GM19099 (cell line): ENCODE measurements around the gene WHRN.

Experiments
- POLR2A ChIP-seq: IDR thresholded peaks from 3 replicates; pipeline ENCODE4 v1.6.1; 2011; ENCODE audit warnings: low read depth; ENCODE audit not compliant: insufficient read length; ENCODE audit errors: extremely low read depth

The WHRN gene

GRCh38 chr9:114387680-114388356 lies 117.5 kb downstream of the WHRN start, which contains the start of gene AKNA:
TSS of gene AKNA (minus strand) at chr9:114387982. CDS start at chr9:114381333, 6,649 bp downstream.
- peak; percentile 88 for TF ChIP-seq POLR2A

DNA sequence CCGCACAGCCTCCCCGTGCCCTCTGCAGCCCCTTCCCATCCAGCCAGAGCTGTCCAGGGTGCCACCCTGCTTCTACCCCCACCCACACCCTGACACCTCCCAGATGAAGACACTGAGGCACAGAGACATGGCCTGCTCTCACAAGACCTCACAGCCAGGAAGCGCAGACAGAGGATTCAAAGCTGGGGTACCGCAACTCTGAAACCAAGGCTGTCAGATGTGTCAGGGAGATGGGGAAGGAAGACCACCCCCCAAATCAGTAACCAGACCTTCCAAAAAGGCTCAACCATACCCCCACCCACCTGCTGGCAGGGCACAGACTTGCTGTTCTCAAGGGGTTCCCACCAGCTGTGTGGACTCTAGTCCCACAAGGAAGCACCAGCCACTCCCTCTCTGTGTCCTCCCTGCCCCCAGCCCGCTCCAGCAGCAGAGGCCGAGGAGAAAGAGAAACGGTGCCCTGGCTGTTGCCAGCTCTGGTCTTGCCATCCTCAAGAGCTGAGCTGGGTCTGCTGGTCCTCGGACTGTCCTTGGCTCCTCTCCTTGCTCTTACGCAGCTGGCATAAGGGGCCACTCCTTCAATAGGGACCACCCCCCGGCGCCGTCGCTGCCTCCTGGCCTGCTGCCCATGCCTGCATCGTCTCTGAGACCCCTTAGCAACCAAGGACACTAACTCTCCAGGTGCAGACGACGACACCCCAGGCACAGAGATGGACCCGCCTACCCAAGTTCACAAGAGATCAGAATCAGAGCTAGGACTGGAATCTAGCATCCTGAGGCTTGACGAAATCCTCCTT lies 118.2 kb downstream of the WHRN start:
- peak; percentile 16 for TF ChIP-seq POLR2A

- no peak for TF ChIP-seq POLR2A
These were observed 118.8 kb downstream of the WHRN start for GRCh38 chr9:114386361-114386885.

DNA sequence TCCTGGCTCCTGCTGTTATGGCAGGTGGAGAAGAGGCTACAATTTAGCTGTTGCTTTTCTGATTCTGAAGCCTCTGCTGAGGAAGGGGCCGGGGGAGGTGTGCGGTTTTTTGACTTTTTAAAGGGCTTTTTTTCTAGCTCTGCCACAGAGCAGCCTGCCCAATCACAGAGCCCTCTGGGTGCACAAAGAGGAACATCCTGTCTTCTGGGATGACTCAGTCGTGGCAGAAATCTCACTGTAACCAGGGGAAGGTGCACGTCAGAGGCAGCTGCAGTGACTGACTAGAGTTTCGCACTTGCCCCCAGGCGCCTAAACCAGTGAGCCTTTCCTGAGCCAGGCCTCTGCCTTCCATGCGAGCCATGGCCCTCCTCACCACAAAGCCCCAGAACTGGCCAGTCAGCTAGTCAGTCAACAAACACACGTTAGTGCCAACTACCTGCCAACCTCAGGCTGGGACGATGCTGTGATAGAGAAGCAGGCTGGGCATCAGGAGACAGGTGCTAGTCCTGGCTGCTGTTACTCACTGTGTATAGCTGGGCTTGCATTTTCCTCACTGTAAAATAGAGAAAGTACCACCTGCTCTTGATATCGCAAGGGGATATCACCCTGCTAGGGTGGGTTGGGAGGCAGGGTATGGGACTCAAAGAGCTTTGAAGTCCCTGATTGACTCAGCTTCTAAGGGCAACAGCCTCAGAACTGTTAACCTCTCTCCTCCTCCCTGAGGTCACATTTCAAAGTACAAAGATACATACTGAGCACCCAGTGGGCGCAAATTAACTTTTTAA lies 119.7 kb downstream of the WHRN start:
- TF ChIP-seq POLR2A = peak; percentile 79

DNA sequence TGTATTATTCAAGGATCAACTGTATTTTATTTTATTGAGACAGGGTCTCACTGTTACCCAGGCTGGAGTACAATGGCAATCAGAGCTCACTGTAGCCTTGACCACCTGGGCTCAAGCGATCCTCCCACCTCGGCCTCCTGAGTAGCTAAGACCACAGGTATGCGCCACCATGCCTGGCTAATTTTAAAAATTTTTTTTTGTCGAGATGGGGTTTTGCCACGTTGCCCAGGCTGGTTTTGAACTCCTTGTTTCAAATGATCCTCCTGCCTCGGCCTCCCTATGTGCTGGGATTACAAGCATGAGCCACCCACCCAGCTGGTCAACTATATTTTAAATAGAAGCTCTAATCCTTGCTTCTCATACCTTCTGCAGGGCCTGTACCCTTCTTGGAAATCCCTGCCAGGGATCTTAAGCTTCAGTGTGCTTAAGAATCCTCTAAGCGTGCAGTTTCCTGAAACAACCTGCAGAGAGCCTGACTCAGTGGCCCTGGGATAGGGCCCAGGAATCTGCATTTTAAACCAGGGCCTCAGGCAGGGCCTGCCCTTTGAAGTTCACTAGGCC lies 120.4 kb downstream of the WHRN start:
- TF ChIP-seq POLR2A = no peak

- TF ChIP-seq POLR2A = no peak
These were observed 120.9 kb downstream of the WHRN start for GRCh38 chr9:114384341-114384740.

DNA sequence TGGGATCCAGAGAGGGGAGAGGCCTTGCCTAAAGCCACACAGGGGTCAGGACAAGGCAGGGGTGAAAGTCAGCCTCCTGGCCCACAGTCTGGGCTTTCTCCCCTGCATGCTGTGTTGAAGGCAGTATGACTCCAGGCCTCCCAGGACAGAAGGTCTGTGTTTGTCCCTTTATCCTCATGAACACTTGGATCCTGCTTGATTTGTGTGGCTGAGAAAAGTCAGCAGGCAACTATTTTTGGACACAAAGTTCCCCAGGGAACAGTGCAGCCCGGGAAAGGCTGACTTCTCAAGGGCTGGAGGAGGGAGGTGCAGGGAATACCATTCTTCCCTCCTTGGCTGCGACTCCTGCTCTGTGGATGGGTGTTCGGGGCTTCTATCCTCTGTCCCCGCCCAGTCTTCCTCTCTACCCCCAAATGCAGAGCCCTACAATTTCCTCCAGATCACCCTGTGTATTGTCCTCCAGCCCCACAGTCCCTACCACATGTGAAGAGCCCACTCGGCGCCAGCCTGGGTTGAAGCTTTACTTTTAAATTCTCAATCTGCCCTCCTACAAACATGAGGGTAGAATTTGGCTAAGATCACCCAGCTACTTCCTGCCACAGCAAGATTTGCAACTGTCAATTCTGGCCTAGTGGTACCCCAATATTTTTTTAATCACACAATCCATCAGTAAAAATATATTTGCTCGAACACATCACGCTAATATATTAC lies 121.6 kb downstream of the WHRN start:
- TF ChIP-seq POLR2A = peak; percentile 36

DNA sequence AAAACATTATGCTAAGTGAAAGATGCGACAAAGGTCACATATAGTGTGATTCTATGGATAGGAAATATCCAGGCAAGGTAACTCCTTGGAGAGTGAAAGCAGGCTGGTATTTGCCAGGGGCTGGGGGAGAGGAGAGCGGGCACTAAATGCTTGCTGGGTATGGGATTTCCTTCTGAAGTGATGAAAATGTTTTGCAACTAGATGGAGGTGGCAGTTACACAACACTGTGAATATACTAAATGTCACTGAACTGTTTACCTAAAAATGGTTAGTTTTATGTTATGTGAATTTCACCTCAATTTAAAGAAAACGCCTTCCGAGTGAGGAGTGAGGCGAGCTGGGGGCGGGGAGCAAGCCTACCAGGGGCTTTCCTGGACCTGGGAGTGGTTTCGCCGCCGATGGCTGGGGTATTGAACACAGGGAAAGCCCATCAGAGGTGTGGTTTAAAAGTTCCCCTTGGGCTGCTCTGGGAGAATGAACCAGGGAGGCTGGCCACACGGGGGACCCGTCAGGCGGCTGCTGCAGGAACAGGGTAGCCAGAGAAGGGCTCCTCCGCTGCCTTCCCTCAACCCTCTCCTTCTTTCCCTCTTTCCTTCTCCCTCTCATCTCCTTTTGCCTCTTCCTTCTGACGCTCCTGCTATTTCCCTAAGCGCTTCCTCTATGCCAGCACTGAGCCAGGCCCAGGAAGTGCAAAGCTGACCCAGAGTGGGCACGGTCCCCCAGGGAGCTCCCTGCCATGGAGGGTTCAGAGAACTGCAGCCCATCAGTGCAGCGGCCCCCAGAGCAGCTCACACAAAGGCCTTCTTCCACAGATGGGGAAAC lies 122.4 kb downstream of the WHRN start:
- TF ChIP-seq POLR2A = peak; percentile 53

GRCh38 chr9:114378883-114379282 lies 126.4 kb downstream of the WHRN start:
- no peak for TF ChIP-seq POLR2A

DNA sequence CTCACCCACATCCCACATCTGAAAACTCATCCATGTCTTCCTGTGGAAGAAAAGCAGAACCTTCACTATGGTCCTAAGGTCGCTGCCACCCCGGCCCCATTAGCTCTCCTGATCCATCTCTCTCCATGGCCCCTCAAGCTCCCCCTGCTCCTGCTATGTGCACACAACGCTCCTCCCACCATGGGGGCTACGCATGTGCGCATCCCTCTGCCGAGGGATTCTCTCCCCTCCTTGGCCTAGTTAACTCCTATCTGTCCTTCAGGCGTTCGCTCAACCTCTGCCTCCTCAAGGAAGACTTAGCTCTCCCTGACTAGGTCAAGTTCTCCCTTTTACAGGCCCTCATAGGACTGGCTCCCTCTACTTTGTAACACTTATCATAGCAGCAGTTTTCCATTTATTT lies 127.3 kb downstream of the WHRN start:
- no peak for TF ChIP-seq POLR2A

GRCh38 chr9:114376586-114377445 lies 128.5 kb downstream of the WHRN start:
- no peak for TF ChIP-seq POLR2A

- TF ChIP-seq POLR2A = no peak
These were observed 129.7 kb downstream of the WHRN start for GRCh38 chr9:114375386-114376175.
